DOHH2 (cell line): ENCODE data around the gene ME3.
"Not testable (repeated sequence)": the region's sequence is repeated elsewhere in the genome, so short reads cannot be mapped to it uniquely, and the experiment has no call there.

ENCODE experiments used
- H3F3A ChIP-seq: fragments of 200-600 bp; sonication (generic), shearing (Covaris generic); 2 replicates; pipeline ENCODE4 v1.6.0; 2016; ENCODE audit warnings: antibody characterized with exemption, mild to moderate bottlenecking; ENCODE audit not compliant: control insufficient read depth, insufficient read depth
- H3K27ac ChIP-seq: fragments of 200-600 bp; sonication (generic); 2 replicates; pipeline ENCODE4 v1.5.1; 2014; ENCODE audit warnings: low read depth, mild to moderate bottlenecking, low read length, moderate library complexity
- H3K27me3 ChIP-seq: fragments of 200-600 bp; sonication (generic); 2 replicates; pipeline ENCODE4 v1.6.1; 2014; ENCODE audit warnings: mild to moderate bottlenecking, low read length, mixed read lengths; ENCODE audit not compliant: control insufficient read depth
- H3K36me3 ChIP-seq: fragments of 200-600 bp; sonication (generic); 2 replicates; pipeline ENCODE4 v1.6.1; 2014; ENCODE audit warnings: mild to moderate bottlenecking, low read length, moderate library complexity, mixed read lengths; ENCODE audit not compliant: control insufficient read depth
- H3K4me1 ChIP-seq: fragments of 200-600 bp; sonication (generic); 2 replicates; pipeline ENCODE4 v1.6.1; 2014; ENCODE audit warnings: mild to moderate bottlenecking, low read length, mixed read lengths; ENCODE audit not compliant: control insufficient read depth
- H3K4me2 ChIP-seq: fragments of 200-600 bp; sonication (generic); 2 replicates; pipeline ENCODE4 v1.6.0; 2014; ENCODE audit warnings: mild to moderate bottlenecking, low read length, moderate library complexity
- H3K4me3 ChIP-seq: fragments of 200-600 bp; sonication (generic); 2 replicates; pipeline ENCODE4 v1.5.1; 2014; ENCODE audit warnings: mild to moderate bottlenecking, low read length, mixed read lengths
- H3K79me2 ChIP-seq: fragments of 200-600 bp; sonication (generic); 2 replicates; pipeline ENCODE4 v1.6.1; 2014; ENCODE audit warnings: mild to moderate bottlenecking, low read length, mixed read lengths; ENCODE audit not compliant: control insufficient read depth
- H3K9me2 ChIP-seq: fragments of 200-600 bp; sonication (generic); replicated peaks from 2 replicates; pipeline ENCODE4 v1.6.1; 2014; ENCODE audit warnings: mild to moderate bottlenecking, low read length, mixed read lengths; ENCODE audit not compliant: control insufficient read depth
- H3K9me3 ChIP-seq: fragments of 200-600 bp; sonication (generic); 2 replicates; pipeline ENCODE4 v1.6.1; 2014; ENCODE audit warnings: antibody characterized with exemption, low read length, mixed read lengths; ENCODE audit not compliant: control insufficient read depth, insufficient read depth
- H4K20me1 ChIP-seq: fragments of 200-600 bp; sonication (generic); 2 replicates; pipeline ENCODE4 v1.6.0; 2014; ENCODE audit warnings: low read depth, mild to moderate bottlenecking, antibody characterized with exemption, low read length, moderate library complexity; ENCODE audit not compliant: control insufficient read depth, insufficient read depth
- CTCF ChIP-seq: fragments of 200-600 bp; sonication (generic); IDR thresholded peaks from one replicate; pipeline ENCODE4 v1.5.1; 2014; ENCODE audit warnings: antibody characterized with exemption, mild to moderate bottlenecking, low read depth, low read length; ENCODE audit not compliant: poor library complexity, severe bottlenecking
- EZH2phosphoT487 ChIP-seq: fragments of 200-600 bp; sonication (generic); IDR thresholded peaks from 2 replicates; pipeline ENCODE4 v1.6.1; 2017; ENCODE audit warnings: borderline replicate concordance, mild to moderate bottlenecking, antibody characterized with exemption, low read length, moderate library complexity, mixed read lengths

ME3 gene

GRCh38 chr11:86547727-86548126, 124.7 kb downstream of the ME3 start:
- no peaks in the 10 kb centered on the region for H3K79me2 ChIP-seq
- no peaks in the 10 kb centered on the region for H3K9me3 ChIP-seq
- no peaks in the 10 kb centered on the region; the same call in 1 of the 2 replicates for H3K27me3 ChIP-seq
- no peaks in the 10 kb centered on the region for H4K20me1 ChIP-seq
- H3K36me3 ChIP-seq, result no peaks in the 10 kb centered on the region
- no peak overlapping the region for H3K27ac ChIP-seq
- no peak overlapping the region for H3K4me3 ChIP-seq
- H3K9me2 ChIP-seq, result no peaks in the 10 kb centered on the region
- no peak overlapping the region for H3K4me2 ChIP-seq
- no peaks in the 10 kb centered on the region for H3F3A ChIP-seq
- no peaks in the 10 kb centered on the region for H3K4me1 ChIP-seq
- TF ChIP-seq EZH2phosphoT487 (no peak), CTCF (no peak)

- not testable (repeated sequence) for H3K9me2 ChIP-seq, H4K20me1 ChIP-seq, H3K79me2 ChIP-seq, H3K36me3 ChIP-seq, H3K4me1 ChIP-seq, H3K4me2 ChIP-seq, H3K4me3 ChIP-seq, H3K27me3 ChIP-seq, H3F3A ChIP-seq, H3K9me3 ChIP-seq, H3K27ac ChIP-seq
Measured at GRCh38 chr11:86541299-86541698, 131.1 kb downstream of the ME3 start.

GRCh38 chr11:86538223-86538548, 134.2 kb downstream of the ME3 start:
- Histone ChIP-seq H4K20me1 (no peaks in the 10 kb centered on the region), H3F3A (no peaks in the 10 kb centered on the region), H3K36me3 (no peaks in the 10 kb centered on the region), H3K27me3 (no peaks in the 10 kb centered on the region), H3K9me2 (no peaks in the 10 kb centered on the region; the same call in 1 of the 2 replicates), H3K9me3 (no peaks in the 10 kb centered on the region), H3K4me3 (no peak overlapping the region), H3K4me2 (no peak overlapping the region), H3K27ac (no peak overlapping the region), H3K79me2 (no peaks in the 10 kb centered on the region), H3K4me1 (no peaks in the 10 kb centered on the region)
- no peak for TF ChIP-seq CTCF
- TF ChIP-seq EZH2phosphoT487, result no peak

- no peaks in the 10 kb centered on the region for H3K9me3 ChIP-seq
Measured at GRCh38 chr11:86537541-86538222, 134.7 kb downstream of the ME3 start.

More at GRCh38 chr11:86537541-86538222, 134.7 kb downstream of the ME3 start:
- no peaks in the 10 kb centered on the region; the same call in 1 of the 2 replicates for H3K9me2 ChIP-seq
- no peaks in the 10 kb centered on the region for H3K79me2 ChIP-seq
- no peaks in the 10 kb centered on the region for H4K20me1 ChIP-seq
- H3K36me3 ChIP-seq, result no peaks in the 10 kb centered on the region
- no peak for TF ChIP-seq EZH2phosphoT487
- TF ChIP-seq CTCF, result no peak
- H3K27me3 ChIP-seq, result no peaks in the 10 kb centered on the region
- H3K4me2 ChIP-seq, result no peak overlapping the region
- H3F3A ChIP-seq, result no peaks in the 10 kb centered on the region
- no peak overlapping the region for H3K4me3 ChIP-seq
- no peak overlapping the region for H3K27ac ChIP-seq
- no peaks in the 10 kb centered on the region for H3K4me1 ChIP-seq
